T-helper 9 cell (primary cell): ENCODE results near the gene FOXO1.
"Not testable (repeated sequence)": the region's sequence is repeated elsewhere in the genome, so short reads cannot be mapped to it uniquely, and the experiment has no call there.

Experiments
- DNase-seq: peaks from one replicate; pipeline ENCODE4 v3.0.0-alpha.2; 2020
- total RNA-seq, 2 donors: gene quantifications; one replicate each; lab custom pipeline; 2026; lab: John Stamatoyannopoulos, UW

The FOXO1 gene
- total RNA-seq = 79.9 to 139 reads per million in 2 donors

DNA sequence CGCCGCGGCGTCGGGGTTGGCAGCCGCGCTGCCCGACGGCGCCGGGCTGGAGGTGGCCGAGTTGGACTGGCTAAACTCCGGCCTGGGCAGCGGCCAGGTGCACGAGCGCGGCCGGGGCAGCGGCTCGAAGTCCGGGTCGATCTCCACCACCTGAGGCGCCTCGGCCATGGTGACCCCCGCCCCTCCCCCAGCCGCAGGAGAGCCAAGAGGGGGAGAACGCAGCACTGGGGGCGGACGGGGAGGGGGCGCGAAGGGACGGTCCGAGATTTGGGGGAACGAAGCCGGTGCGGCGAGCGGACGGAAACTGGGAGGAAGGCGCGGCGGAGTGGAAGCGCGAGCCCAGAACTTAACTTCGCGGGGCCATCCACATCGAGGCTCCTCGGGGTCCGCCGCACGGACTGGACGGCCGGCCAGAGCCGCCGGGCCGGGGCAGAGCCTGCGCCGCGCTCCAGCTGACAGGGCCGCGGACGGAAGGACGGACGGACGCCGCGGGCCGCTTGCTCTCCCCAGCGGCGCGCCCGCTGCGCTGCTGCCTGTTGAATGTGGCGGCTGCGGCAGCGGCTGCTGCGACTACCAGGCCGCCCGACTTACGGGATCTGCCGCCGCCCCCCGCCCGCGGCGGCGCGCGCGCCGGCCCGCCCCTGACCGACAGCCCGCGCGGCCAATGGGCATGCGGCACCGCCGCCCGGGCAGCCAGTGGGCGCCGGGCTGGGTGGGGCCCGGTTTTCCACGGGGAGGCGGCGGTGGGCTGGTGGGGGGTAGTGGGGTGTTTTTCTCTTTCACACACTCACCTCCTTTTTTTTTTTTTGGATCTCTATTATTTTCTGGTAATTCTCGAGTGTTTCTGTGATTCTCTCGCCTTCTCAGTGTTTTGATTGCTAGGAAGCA is at the start of gene FOXO1:
TSS of gene FOXO1 (minus strand) at position 597 of the 888 bp plus-strand sequence. CDS start at position 168, 429 bp downstream.
- DNase-seq = peak; percentile 87

DNA sequence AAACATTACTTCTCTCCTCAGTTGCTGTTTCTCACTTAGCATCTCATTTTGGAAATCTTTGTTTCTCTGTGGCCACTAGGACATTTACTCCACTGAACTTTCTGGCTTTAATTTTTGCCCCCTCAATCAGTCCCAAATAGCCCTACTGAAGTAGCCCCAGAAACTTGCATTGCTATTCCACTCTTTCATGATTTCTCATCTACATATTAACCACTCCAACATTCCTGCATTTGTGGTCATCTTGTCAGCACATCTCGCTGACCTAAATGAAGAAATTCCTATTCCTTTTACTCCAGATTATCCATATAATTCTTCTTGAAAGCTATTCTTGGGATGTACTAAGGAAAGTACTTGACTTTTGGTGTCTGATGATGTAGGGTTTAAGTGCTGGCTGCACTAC is 48.0 kb upstream of the FOXO1 start:
- DNase-seq = not testable (repeated sequence)

DNA sequence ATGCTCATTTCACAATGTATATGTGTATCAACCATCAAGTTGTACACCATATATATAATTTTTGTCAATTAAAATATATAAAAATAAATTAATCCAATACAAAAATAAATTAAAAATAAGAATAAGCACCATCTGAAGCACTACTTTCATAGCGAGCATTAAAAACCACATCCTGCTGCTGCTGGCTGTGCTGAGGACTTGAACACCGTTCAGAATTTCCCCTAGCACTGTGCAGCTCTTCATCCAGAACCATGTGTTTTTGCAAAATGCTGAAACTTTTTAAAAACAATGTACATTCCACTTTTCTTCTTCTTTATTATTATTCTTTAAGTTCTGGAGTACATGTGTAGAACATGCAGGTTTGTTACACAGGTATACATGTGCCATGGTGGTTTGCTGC is 40.0 kb upstream of the FOXO1 start:
- DNase-seq = no peak

DNA sequence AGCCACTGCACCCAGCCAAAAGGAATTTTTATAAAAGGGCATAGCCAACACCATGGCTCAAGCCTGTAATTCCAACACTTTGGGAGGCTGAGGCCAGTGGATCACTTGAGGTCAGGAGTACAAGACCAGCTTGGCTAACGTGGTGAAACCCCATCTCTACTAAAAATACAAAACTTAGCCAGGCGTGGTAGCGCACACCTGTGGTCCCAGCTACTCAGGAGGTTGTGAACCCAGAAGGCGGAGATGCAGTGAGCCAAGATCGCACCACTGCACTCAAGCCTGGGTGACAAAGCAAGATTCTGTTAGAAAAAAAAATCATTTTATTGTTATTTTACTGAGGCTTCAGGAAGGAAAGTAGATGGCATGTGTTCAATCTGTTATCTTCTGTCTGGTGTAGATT is 31.3 kb upstream of the FOXO1 start:
- no peak for DNase-seq

DNA sequence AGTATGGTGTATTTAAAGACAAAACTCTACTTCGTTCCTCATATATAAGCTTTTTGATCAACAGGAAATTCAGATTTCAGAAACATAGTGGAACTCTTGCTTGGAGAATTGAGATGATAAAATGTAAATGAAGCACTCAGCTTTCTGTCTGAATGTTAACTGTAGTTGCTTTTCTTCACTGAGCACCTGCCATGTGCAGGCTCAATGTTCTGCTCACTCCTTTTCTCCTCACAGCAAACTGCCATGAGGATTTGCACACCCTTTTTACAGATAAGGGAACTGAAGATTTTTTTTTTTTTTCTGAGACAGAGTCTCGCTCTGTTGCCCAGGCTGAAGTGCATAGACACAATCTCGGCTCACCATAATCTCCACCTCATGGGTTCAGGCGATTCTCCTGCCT is 28.0 kb upstream of the FOXO1 start:
- DNase-seq = no peak

DNA sequence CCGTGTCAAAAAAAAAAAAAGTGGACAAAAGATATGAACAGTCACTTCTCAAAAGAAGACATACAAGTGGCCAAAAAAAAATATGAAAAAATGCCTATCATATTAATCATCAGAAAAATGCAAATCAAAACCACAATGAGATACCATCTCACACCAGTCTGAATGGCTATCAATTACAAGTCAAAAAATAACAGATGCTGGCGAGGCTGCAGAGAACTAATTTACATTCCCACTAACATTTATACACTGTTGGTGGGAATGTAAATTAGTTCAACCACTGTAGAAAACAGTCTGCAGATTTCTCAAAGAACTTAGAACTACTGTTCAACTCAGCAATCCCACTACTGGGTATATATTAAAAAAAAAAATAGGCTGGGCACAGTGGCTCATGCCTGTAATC is 26.5 kb upstream of the FOXO1 start:
- DNase-seq = no peak

DNA sequence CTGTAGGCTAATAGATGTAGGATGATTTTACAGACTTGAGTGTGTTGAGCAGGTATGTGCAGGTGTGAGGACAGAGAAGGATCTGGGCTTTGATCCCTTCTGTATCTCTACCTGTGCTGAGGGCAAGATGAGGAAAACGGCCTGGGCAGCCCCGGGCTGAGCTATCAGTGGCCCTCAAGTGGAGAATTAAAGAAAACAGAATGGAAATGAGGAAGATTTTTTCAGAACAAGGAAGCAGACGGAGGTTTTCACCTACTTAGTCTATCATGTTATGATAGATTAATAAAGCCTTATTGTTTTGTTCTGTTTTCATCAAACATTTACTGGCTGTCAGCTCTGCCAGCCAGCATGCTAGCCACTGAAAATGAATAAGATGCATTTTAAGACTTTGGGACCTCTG is 22.3 kb upstream of the FOXO1 start:
- DNase-seq = no peak

DNA sequence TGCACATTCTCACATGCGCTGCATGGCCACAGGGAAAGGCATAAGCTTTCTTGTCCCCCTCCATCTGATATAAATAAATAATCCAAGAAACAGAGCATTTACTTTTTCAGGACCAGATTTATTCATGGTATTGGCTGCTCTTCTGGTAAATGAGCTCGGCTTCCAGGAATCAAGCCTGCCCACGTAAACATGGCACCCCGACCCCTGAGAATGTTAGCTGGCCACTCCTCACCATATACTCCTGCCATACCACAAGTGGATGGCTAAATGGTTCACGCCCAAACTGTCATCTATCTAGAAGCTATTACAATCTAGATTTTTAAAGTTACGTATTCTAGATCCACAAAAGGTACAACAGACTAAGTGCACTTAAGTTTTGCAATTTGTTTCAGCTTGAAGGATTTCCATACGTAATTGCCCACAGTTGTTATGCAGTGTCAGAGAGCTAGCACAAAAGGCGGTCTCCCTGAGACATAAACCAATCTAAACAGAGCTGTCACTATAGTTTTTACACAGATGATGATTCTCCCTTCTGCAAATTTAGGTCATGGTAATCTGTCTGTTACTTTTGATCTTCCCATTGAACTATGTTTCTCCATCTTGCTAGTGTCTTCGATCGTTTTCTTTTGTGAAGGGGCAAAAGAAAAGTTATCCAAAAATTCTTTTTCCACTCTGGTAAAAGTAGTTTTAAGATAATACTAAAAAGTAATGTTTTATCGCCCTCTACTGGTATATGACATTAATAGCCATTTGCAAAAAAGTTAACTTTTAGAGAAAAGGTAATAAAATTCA is 16.2 kb upstream of the FOXO1 start:
- no peak for DNase-seq

DNA sequence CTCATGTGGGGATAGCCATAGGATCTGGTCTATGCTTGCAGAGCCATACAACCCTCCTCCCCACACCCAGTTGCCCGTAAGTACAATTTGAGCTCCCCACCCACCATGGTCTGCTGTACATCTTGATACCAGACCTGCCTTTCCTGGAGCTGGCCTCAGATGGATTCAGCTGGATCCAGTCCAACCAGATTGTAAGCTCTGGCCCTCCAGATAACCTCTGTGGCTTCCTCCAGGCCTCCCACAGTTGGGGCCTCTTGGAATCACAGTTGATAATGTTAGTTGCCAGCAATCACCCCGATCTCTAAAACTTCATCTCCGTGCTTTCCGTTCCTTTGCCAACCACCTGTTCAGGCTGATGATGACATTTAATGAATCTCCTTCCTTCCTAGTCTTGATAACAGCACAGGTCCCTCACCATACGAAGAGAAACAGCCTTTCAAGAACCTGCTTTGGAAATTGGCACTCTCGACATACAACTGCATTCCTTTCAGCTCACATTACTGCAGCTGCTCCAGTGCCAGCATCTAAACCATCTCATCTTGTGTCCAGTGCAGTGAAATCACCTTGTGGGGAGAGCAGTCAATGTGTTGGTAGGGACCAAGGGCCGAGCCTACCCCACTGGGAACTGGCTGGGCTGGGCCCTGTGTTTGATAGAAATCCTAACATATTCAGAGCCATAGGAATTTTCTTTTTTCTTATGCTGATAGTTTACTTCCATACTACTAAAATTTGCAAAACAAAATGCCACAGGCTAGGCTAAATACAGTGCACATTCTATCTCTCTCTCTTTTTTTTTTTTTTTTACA is 15.1 kb upstream of the FOXO1 start:
- no peak for DNase-seq

DNA sequence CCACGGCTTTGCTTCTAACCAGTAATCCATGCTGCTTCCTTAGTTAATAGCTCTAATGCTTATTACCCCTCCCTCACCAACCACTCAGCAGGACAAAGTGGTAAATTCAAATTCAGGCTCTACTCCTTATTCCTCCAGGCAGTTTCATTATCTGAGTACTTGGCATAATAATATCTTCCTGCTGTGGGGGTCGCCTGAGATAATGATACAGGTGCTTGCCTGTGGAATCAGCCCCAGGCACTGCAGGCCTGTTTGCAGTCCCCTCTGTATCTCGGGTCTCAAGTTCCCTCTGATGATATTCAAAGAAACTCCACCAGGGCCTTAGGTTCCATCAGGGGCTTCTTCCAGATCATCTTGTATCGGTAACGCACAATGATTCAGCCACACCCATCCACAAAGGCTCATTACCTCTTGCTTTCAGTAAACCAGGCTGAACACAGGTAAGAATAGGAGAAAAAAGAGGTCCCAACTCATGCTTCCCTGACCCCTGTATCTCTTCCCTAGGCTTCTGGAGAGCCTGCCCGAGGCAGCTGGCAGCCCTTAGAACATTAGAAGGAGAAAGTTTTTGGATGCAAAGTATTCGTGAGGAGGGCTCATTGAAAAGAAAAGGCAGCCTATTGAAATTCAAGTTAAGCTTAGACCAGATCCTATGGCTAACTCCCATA is 14.3 kb upstream of the FOXO1 start:
- no peak for DNase-seq

DNA sequence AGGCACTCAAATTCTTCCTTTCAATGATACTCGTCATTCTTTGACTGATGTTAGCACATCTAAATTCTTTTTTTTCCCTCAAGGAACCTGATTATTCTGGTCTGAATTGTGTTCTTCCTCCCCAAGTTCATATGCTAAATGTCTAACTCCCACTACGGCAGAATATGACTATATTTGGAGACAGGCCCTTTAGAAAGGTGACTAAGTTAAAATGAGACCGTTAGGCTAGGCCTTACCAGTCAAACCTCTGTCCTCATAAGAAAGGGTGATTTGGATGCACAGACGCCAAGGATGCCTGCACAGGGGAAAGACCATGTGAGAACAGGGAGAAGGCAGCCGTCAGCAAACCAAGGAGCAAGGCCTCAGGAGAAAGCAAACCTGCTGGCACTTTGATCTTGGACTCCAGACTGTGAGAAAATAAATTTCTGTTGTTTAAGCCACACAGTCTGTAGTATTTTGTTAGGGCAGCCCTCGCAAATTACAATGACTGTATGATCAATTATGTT is 13.1 kb upstream of the FOXO1 start:
- DNase-seq = no peak

DNA sequence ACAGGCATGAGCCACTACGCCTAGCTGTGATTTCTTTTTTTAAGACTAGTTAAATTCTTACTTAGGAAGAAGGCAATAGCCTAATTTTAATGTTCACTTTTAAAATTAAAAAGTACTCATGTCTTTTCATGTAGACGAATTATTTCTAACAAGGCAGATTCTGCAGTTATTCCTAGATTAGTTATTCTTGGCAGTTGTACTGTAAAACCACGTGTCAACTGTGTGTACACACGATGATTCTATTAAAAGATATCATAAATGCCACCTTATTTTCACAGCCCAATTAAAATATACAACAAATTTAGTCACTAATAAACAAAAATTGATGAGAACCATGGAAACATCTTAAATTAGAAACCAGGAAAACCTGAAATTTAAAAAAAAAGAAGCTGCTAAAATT is 10.6 kb upstream of the FOXO1 start:
- no peak for DNase-seq

DNA sequence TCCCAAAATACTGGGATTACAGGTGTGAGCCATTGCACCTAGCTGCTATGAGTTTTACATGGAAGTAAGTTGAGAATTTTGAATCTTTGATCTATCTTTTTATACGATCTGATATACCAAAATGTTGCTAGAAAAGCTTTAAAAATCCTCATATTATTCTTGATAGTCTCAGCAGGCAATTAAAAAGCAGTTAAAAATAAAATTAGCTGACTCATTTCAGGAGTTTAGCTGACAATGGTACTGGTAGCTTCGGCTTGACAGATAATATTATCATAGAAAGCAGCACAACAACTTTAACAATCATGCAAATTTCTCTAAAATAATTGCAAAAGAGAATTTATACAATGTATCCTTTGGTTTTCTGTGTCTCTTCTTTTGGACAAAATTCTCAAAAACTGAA is 9.6 kb upstream of the FOXO1 start:
- DNase-seq = no peak

DNA sequence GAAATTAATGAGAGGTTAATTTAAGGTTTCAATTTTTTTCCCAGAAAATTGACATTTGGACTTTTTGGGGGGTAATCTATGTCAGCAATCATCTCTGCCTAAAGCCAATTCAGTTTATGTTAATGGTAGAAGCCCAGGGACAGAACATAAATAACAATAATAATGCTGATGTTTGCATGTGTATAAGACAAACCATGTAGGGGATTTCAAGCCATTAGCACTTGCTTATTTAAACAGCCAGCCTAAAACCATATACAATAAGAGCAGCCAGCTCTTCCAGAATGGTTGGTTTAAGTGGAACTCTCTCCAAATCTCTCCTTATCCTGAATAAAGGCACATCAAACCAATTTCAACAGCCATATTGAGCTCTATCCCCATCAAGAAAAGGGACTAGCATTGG is 7.0 kb upstream of the FOXO1 start:
- DNase-seq = no peak

DNA sequence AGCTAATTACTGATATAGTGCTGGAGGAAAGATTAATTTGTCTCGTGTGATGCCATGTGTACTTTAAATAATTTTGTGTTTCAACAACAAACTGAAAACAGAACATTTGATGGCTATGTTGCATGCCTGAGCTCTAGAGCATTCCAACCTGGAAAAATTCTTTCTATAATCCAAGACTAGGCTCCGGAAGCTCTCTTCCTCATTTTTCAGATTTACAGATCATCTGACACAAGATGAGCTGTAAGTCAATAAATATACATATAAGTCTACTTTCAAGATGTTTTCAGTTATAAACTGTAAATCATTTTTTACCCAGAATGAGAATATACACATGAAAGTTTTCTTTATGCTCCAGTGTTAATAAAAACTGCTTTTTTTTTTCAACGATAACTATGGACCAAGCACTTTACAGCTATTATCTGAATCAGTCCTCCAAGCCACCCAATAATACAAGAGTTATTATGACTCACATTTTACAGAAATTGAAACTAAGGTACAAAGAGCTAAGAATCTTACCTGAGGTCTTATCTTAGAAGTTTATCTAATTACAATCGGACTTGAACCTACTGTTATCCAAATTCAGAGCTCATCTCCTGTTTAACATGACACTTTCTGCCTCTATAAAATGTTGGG is 6.4 kb upstream of the FOXO1 start:
- DNase-seq = no peak

DNA sequence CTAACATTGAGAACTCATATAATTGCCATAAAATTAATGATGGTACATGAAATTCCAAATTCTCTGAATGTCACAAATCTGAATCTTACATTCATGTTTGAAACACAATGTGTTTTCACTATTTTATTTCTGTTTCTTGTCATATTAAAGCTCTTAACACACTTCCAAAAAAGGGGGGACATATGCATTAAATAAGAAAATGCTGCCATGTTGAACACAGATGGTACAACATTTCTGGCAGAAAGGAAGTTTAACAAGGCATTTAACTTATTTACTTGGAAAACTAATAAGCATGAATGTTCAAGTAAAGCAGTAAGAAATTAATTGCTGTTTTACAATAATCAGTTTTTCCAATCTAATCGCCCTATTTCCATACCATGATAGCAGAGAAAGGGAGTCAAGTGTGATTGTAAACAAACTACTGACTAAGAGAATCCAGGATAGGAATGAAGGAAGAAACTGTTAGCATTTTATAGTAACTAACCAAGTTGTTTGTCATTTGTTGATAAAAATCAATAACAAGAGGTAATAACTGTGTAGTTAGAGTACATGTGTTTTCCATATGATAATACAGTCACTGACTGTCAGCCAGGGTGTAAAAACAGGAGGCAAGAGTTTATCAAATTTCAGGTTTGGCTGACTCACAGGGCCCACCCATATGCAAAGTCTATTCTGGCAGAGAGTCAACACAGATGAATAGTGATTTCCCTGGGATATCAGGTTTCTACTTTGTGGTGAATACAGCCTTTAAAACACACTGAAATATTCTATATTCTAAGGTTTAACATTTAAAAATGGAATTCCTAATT is 5.7 kb upstream of the FOXO1 start:
- DNase-seq = no peak

DNA sequence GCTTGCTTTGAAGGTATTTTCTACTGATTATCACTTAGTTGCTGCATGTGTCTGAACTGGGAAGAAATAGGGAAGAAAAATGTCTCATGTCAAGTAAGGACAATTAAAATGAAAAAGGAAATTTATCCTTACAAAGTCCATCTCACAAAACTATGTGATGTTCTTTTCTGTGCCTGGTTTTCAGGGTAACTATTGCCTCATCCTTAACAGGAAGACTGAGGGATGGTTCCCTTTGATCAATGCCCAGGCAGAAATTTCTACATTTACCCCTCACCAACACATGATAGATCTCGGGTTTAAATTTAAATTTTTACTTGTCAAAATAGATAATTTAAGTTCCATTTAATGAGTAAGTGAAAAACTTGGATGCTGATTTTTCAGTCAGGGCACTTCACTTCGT is 3.9 kb upstream of the FOXO1 start:
- DNase-seq = no peak

DNA sequence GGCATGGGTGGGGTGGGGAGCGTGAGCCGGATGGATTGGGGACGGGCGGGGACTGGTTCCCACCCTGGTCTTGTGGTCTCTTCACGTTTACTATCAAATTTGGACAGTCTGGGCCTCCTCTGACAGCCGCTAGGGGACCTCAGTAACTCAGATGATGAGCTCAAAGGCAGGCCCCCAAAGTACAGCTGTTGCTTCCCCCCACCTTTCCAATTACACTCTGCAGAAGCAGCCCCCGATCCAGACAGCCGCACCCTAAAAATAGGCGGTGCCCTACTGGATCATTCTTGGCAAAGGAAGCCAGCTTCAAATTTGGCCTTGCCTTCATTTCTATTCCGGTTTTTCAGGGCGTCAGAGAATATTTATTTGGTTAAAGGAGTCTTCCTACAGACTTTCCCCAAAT is 1.9 kb upstream of the FOXO1 start:
- DNase-seq = no peak

DNA sequence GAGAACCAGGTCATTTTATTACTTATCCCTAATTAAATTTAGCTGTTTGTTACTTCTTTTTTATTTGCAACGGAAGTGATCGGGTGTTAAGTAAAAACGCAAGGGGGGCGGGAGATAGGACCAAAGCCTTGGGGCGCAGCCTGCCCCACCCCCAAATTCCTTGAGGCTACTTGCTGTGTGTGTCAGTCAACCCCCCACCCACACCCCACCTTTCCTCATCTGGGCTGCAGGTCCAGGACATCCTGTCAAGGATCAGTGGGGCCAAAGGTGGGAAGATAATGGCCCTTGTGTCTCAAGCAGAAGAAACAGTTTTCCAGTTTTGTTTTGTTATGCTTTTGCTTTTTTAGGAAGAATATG is 1.2 kb upstream of the FOXO1 start:
- DNase-seq = no peak

DNA sequence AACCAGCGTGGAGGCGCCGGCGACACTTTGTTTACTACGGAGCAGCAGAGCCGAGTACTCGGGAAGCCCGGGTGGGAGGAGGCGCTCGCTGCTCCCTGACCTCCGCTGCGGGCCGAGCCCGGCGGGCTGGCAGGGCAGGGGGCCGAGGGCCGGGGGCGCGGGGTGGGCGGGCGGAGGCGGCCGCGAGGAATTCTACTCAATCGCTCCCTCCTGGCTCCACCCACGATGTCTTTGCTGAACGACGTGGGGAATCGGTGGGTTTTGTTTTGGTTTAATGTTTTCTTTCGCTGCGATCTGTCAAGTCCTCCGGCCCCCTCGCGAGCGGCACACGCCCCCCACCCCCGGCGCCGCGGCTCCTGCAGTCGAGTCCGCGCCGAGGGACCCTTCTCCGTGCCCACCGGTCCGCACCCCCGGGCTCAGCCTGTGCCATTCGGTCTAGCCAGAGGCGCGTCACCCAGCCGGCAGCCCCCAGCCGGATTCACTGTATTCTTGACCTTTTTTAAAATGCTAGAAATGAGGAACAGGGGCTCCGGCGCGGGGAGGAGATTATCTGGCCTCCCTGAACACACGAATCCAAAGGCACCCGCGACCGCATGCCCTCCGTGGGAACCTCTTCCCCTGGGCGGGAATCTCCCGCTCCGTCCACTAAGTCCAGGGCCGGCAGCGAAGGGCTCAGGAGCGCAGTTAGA is 636 bp upstream of the FOXO1 start:
- no peak for DNase-seq
